Measurements from ENCODE around the gene CARMIL1.

Gene CARMIL1

DNA sequence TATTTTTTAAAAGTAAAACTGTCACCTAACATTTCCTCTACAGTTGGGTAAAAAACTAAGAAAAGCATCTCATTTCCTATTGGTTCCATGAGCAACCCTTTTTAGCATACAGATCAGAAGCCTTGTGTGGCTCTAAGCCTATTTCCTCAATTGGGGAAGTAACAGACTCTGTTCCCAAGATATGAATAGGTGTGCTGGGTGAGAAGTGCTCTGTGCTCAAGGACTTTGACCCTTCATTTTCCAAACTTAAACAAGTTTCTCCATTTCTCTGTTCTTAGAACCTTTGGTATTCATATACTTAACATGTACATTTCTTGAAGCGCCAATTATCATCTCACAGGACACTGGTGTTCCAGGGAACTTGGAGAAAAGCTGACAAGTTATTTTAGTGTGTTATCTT, 24.1 kb downstream of the CARMIL1 start:
- H3K9me3 ChIP-seq (ENCODE audit: control insufficient read depth, insufficient read depth, low read depth, low read length), result no peaks in the 10 kb centered on the region
- no peak overlapping the region for H3K27ac ChIP-seq (ENCODE audit: extremely low read depth, low read depth, low read length)
- H3K36me3 ChIP-seq (ENCODE audit: control insufficient read depth in 2 of 2, insufficient read depth in 1 of 2, low read length in 2 of 2), result no peaks in the 10 kb centered on the region
- TF ChIP-seq, protein P1, sequence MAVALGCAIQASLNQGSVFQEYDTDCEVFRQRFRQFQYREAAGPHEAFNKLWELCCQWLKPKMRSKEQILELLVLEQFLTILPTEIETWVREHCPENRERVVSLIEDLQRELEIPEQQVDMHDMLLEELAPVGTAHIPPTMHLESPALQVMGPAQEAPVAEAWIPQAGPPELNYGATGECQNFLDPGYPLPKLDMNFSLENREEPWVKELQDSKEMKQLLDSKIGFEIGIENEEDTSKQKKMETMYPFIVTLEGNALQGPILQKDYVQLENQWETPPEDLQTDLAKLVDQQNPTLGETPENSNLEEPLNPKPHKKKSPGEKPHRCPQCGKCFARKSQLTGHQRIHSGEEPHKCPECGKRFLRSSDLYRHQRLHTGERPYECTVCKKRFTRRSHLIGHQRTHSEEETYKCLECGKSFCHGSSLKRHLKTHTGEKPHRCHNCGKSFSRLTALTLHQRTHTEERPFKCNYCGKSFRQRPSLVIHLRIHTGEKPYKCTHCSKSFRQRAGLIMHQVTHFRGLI (tag by site-specific recombination; IDR thresholded peaks at IDR 0.05), result no peak
- TF ChIP-seq ZNF175 (tag by site-specific recombination; IDR thresholded peaks at IDR 0.05) (no peak), ZBTB7A (tag by site-specific recombination; IDR thresholded peaks at IDR 0.05; ENCODE audit: low read depth) (no peak), RBAK (tag by site-specific recombination; IDR thresholded peaks at IDR 0.05) (no peak), MYNN (tag by site-specific recombination; IDR thresholded peaks at IDR 0.05; ENCODE audit: borderline replicate concordance) (no peak)
- TF ChIP-seq, protein P2, sequence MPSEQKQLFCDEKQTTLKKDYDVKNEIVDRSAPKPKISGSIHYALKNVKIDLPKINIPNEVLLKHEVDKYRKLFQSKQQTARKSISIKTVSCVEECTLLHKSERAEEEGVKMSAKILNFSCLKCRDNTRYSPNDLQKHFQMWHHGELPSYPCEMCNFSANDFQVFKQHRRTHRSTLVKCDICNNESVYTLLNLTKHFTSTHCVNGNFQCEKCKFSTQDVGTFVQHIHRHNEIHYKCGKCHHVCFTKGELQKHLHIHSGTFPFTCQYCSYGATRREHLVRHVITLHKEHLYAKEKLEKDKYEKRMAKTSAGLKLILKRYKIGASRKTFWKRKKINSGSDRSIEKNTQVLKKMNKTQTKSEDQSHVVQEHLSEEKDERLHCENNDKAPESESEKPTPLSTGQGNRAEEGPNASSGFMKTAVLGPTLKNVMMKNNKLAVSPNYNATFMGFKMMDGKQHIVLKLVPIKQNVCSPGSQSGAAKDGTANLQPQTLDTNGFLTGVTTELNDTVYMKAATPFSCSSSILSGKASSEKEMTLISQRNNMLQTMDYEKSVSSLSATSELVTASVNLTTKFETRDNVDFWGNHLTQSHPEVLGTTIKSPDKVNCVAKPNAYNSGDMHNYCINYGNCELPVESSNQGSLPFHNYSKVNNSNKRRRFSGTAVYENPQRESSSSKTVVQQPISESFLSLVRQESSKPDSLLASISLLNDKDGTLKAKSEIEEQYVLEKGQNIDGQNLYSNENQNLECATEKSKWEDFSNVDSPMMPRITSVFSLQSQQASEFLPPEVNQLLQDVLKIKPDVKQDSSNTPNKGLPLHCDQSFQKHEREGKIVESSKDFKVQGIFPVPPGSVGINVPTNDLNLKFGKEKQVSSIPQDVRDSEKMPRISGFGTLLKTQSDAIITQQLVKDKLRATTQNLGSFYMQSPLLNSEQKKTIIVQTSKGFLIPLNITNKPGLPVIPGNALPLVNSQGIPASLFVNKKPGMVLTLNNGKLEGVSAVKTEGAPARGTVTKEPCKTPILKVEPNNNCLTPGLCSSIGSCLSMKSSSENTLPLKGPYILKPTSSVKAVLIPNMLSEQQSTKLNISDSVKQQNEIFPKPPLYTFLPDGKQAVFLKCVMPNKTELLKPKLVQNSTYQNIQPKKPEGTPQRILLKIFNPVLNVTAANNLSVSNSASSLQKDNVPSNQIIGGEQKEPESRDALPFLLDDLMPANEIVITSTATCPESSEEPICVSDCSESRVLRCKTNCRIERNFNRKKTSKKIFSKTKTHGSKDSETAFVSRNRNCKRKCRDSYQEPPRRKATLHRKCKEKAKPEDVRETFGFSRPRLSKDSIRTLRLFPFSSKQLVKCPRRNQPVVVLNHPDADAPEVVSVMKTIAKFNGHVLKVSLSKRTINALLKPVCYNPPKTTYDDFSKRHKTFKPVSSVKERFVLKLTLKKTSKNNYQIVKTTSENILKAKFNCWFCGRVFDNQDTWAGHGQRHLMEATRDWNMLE (tag by site-specific recombination; conservative IDR thresholded peaks at IDR 0.05; ENCODE audit: low read depth), result no peak
- peaks cover 14% of the 10 kb centered on the region for H3K4me1 ChIP-seq (ENCODE audit: control insufficient read depth, insufficient read depth, low read length)
- ChIA-PET POLR2A (no interaction called here), CTCF (no interaction called here)
- no peak overlapping the region for H3K4me3 ChIP-seq (ENCODE audit: low read depth, low read length)

- no peak overlapping the region for H3K27ac ChIP-seq (ENCODE audit: extremely low read depth, low read depth, low read length)
- ChIA-PET CTCF (no interaction called here), POLR2A (no interaction called here)
- no peaks in the 10 kb centered on the region for H3K9me3 ChIP-seq (ENCODE audit: control insufficient read depth, insufficient read depth, low read depth, low read length)
- no peaks in the 10 kb centered on the region for H3K36me3 ChIP-seq (ENCODE audit: control insufficient read depth in 2 of 2, insufficient read depth in 1 of 2, low read length in 2 of 2)
- H3K4me3 ChIP-seq (ENCODE audit: low read depth, low read length), result no peak overlapping the region
- TF ChIP-seq, protein P3, sequence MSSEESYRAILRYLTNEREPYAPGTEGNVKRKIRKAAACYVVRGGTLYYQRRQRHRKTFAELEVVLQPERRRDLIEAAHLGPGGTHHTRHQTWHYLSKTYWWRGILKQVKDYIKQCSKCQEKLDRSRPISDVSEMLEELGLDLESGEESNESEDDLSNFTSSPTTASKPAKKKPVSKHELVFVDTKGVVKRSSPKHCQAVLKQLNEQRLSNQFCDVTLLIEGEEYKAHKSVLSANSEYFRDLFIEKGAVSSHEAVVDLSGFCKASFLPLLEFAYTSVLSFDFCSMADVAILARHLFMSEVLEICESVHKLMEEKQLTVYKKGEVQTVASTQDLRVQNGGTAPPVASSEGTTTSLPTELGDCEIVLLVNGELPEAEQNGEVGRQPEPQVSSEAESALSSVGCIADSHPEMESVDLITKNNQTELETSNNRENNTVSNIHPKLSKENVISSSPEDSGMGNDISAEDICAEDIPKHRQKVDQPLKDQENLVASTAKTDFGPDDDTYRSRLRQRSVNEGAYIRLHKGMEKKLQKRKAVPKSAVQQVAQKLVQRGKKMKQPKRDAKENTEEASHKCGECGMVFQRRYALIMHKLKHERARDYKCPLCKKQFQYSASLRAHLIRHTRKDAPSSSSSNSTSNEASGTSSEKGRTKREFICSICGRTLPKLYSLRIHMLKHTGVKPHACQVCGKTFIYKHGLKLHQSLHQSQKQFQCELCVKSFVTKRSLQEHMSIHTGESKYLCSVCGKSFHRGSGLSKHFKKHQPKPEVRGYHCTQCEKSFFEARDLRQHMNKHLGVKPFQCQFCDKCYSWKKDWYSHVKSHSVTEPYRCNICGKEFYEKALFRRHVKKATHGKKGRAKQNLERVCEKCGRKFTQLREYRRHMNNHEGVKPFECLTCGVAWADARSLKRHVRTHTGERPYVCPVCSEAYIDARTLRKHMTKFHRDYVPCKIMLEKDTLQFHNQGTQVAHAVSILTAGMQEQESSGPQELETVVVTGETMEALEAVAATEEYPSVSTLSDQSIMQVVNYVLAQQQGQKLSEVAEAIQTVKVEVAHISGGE (tag by site-specific recombination; conservative IDR thresholded peaks at IDR 0.05; ENCODE audit: low read depth), result no peak
- TF ChIP-seq, protein P4, sequence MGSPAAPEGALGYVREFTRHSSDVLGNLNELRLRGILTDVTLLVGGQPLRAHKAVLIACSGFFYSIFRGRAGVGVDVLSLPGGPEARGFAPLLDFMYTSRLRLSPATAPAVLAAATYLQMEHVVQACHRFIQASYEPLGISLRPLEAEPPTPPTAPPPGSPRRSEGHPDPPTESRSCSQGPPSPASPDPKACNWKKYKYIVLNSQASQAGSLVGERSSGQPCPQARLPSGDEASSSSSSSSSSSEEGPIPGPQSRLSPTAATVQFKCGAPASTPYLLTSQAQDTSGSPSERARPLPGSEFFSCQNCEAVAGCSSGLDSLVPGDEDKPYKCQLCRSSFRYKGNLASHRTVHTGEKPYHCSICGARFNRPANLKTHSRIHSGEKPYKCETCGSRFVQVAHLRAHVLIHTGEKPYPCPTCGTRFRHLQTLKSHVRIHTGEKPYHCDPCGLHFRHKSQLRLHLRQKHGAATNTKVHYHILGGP (tag by site-specific recombination; IDR thresholded peaks at IDR 0.05), result peak; percentile 22; the same call in 1 of the 2 replicates
- peaks cover 17% of the 10 kb centered on the region for H3K4me1 ChIP-seq (ENCODE audit: control insufficient read depth, insufficient read depth, low read length)
These were observed 27.2 kb downstream of the CARMIL1 start for GRCh38 chr6:25306379-25306778.
